Stimulated activated CD8-positive, alpha-beta memory T cell treated with anti-CD3 and anti-CD28 coated beads, Interleukin-15, amount 100 ng/mL, for 48 hours (primary cell): Measurements from ENCODE around the gene TNFAIP8L1.

Experiments used
- DNase-seq, 2 donors: peaks; one replicate each; pipeline ENCODE4 v3.0.0-alpha.2; 2020; ENCODE audit warnings: low read depth in 2 of 2

TNFAIP8L1 gene

DNA sequence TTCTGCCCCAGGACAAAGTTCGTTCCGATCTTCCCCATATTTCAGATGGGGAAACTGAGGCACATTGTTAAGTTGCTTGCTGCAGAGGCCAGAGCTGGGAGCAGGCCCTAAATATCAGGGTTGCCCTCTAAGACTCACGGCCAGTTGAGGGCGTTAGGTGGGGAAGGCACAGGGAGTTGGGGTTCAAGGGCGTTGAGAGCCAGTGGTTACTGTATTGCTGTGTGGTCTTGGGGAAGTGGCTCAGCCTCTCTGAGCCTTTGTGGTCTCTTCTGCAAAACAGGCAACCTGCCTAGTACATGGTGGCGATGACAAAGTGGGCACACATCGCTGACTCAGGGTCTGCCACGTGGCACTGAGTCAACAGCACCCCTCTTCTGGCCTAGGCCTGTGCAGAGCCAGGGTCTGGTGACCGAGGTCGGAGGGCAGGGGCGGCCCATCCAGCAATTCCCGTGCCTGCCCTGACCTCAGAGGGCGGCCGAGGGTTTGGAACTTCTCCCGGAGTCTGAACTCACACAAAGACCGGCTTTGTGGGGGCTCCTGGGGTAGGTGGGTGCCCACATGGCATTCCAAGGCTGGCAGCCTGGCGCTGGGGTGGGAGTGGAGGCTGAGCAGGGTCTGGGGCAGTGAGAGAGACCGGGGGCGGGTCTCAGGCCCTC lies 10.2 kb downstream of the TNFAIP8L1 start:
- no peak for DNase-seq

DNA sequence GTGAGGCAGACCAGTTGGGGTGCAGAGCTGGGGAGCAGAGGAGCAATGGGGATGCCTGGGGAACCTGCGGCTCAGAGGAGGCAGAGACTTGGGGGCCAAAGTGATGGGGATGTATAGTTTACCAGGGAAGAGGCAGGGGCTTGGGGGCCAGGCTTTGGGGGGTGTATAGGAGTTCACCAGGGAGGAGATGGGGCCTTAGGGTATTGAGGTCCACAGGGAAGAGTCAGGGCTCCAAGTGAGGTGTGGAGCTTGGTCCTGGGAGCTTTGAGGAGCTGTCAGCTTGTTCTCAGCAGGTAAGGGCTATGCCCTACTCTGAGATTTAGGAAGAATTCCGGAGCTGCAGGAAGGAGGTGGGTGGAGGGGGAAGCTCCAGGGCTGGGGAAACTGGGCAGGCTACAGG lies 10.8 kb downstream of the TNFAIP8L1 start:
- DNase-seq, result no peak

DNA sequence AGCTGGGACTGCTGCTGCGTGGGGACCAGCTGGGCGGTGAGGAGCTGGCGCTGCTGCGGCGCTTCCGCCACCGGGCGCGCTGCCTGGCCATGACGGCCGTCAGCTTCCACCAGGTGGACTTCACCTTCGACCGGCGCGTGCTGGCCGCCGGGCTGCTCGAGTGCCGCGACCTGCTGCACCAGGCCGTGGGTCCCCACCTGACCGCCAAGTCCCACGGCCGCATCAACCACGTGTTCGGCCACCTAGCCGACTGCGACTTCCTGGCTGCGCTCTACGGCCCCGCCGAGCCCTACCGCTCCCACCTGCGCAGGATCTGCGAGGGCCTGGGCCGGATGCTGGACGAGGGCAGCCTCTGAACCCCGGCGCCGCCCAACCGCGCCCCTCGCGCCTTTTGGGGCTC lies 12.8 kb downstream of the TNFAIP8L1 start:
- no peak for DNase-seq

DNA sequence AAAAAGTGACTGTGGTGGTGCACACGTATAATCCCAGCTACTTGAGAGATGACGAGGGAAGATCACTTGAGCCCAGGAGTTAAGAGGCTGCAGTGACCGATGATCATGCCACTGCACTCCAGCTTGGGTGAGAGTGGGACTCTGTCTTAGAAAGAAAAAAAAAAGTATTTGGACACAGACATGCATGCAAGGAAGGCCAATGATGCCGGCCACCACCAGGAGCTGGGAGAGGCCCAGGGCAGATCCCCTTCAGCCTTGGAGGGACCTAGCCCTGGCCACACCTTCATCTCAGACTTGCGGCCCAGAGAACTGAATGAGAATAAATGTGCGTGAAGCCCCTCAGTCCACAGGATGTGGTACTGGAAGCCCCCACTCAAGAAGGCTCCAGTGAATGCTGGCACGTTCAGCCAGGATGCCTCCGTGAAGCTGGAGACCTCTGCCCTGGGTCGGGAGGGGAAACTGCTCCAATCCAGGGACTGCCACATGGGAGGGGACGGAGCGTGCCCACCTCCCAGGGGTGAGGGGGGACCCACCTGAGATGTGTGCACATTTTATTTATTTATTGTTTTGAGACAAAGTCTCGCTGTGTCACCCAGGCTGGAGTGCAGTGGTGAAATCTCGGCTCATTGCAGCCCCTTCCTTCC lies 14.6 kb downstream of the TNFAIP8L1 start:
- DNase-seq, result no peak

- no peak for DNase-seq
These were observed 15.4 kb downstream of the TNFAIP8L1 start for GRCh38 chr19:4654437-4655361.

DNA sequence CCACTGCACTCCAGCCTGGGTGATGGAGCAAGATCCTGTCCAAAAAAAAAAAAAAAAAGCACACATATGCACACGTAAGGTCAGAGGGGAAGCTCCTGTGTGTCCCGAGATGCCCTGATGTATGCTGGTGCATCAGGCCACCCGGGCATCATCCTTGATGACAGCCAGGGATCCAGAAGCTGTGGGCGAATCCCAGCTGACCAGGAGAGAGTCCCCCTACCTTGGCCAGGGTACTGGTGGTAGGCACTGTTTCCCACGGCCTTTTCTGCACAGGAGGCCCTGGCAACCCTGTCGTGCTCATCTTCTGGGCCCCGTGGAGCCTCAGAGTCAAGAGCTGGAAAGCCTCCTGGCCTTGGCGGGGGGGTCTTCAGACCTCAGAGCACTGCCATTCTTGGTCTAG lies 16.8 kb downstream of the TNFAIP8L1 start:
- DNase-seq, result no peak

DNA sequence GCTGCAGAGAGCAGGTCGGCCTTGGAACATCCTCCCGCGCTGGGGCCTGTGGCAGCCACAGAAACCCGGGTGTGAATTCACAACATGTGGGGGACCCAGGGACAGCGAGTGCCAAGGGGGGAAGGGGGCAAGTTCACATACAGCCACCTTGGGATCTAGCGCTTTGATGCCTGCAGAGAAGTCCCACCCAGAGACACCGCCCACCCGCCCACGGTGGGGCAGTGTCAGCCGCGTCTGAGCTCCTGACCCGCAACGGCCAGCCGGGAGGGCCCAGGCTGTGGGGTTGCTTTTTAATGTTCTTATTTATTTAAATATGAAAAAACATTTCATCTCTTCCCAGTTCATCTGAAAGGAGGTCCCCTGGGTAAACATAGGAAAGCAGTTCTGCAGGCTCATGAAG lies 17.9 kb downstream of the TNFAIP8L1 start:
- no peak for DNase-seq

DNA sequence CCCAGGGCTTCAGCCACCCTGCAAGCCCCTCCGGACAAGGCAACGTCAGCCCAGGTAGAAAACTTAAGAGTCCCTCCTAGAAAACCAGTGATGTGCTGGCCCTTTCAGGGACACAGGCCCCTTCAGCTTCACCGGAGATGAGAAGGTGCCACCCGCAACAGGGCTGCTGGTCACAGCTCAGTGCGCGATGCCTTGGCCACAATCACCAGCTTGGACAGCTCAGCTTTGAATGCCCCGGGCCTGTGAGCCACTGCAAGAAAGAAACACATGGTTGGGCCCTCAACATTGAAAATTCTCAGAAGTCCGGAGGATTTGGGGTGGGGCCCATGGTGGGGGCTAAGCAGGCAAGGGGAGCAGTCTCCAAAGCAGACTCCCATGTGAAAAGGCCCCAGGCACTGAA lies 18.5 kb downstream of the TNFAIP8L1 start:
- no peak for DNase-seq

GRCh38 chr19:4660181-4660791 lies 21.0 kb downstream of the TNFAIP8L1 start:
- DNase-seq, result no peak

DNA sequence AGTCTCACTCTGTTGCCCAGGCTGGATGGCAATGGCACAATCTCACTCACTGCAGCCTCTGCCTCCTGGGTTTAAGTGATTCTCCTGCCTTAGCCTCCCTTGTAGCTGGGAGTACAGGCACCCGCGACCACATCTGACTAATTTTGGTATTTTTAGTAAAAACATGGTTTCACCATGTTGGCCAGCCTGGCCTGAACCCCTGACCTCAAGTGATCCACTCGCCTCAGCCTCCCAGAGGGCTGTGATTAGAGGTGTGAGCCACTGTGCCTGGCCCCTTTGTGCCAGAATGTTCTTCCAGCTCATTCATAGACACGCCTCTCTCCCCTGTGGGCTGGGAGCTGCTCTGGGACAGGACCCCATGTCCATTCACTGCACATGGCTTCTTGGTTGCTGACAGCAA lies 21.7 kb downstream of the TNFAIP8L1 start:
- DNase-seq, result no peak

DNA sequence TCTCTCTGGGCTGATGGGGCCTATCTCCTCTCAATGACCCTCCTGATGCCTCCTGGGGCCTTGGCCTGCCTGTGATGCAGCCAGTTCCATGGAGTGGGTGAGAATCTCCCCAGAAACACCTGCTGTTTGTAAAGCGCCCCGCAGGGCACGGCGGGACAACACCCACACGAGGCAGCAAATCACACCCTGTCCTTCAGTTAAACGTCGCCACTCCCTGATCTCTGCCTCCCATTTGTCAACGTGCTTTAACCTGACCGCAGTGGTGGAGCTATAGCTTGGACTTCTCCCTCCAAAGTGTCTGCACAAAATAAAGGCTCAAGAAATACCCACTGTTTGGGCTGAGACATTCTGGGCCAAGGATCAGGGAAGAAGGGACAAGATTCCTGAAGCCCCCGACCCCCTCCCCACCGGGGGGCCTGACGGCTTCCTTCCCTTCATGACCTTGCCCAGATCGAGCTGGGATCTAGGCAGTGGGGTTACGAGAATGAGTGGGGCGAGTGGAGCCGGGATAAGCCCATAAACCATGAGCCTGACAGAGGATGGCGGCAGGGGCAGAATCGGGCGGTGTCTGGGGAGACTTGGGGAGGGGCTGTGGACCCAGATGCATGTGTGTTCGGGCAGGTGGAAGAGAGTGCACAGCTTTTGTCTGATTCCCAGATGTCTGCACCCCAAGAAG lies 22.8 kb downstream of the TNFAIP8L1 start:
- no peak for DNase-seq

GRCh38 chr19:4662812-4663211 lies 23.5 kb downstream of the TNFAIP8L1 start:
- DNase-seq, result no peak

DNA sequence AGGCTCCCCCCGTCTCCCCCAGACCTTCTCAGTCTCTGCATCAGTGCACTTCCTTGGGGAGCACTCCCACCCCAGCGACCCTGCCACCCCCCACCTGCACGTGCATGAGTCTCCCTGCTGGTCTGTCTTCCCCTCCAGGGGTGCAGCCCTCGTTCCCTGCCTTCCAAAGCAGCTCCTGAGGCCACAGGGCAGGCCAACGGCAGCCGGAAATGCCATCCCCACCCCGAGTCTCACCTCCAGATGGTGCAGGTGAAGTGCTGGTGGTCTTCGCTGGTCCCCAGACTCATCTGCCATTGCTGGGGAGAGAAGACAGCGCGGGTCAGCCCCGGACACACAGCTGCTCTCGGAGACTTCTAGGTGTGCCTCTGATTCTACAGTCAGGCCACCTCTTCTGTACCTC lies 25.3 kb downstream of the TNFAIP8L1 start:
- DNase-seq, result no peak

- peak; percentile 89 to 91 for DNase-seq
These were observed 30.6 kb downstream of the TNFAIP8L1 start, which contains the start of gene MYDGF for GRCh38 chr19:4669723-4670480. MYDGF (minus strand) TSS chr19:4670342; CDS start chr19:4670334, 8 bp downstream.

DNA sequence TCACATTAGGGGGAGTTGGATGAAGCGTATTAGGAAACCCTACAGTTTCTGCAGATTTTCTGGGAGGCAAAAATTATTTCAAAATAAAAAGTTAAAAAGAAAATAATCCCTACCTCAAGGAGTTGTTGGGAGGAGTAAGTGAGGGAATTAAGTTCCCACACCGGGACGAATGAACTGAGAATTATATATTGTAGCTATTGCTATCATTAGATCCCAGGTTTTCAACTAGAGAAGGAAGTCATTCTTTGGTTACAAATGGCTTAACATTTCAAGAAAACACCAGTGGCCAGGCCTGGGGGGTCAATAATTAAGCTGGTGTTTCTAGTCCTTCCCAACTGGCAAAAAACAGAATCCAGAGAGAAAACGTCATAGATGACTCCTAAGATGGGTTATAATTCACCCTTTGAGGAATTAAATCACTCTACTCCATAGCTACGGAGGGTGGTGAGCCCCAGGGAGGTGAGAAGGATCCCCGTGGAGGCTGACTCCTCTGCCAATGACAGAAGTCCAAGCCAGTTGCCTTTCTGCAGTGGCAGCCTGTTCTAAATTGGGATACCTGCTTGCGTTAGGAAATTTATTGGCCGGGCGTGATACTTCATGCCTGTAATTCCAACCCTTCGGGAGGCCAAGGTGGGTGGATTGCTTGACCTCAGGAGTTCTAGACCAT lies 32.0 kb downstream of the TNFAIP8L1 start:
- DNase-seq, result no peak

DNA sequence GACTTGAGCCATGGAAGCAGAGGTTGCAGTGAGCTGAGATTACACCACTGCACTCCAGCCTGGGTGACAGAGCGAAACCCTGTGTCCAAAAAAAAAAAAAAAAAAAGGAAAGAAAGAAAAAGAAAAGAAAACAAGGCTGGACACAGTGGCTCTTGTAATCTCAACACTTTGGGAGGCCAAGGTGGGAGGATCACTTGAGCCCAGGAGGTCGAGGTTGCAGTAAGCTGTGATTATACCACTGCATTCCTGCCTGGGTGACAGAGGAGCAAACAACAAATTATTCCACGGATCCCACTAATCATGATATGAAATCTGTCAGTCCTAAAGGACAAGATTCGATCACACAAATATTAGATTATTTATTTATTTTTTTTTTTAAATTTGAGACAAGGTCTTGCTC lies 33.9 kb downstream of the TNFAIP8L1 start:
- no peak for DNase-seq

- no peak for DNase-seq
These were observed 34.4 kb downstream of the TNFAIP8L1 start for GRCh38 chr19:4673726-4674125.

- DNase-seq, result no peak
These were observed 36.0 kb downstream of the TNFAIP8L1 start for GRCh38 chr19:4675346-4675745.

DNA sequence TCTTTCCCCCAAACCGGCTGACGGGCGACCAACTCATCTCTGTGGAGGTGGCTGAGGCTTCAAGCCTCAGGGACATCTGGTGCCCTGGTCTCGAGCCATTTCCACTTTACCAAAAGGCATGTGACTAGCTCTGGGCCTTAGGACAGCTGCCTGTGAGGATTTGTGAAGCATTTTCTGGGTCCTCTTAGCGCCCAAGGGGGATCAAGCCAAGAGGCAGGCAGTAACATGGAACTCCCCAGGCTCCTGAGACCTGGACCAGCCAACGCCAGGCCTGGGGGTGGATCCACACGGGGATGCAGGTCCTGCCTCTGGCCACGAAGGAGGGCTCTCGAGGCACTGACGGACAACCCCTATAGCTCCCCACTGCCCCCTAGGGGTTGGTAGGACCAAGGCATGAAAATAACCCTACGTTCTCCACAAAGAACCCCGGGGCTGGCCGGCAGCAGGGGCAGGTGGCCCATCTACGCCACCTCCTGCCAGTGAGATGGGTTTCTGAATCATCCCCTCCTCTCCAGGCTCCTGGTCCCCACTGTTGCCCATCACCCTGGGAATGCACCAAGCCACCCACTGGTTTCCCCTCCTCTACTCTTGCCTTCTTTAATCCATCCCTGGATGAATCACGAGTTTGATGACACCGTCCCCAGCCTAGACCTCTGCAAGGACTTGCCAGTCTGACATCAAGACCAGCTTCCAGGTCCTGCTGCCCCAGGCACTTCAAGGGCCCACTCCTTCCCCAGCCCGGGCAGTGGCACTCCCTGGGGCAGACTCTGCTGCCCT lies 37.8 kb downstream of the TNFAIP8L1 start:
- DNase-seq, result no peak
